ENCODE measurements around the gene ARX.

GRCh38 chrX:25049357-25049756, 33.6 kb upstream of the ARX start:
- TF ChIP-seq ZFP3 (CRISPR knock-in tag; IDR thresholded peaks at IDR 0.05), result no peak
- TF ChIP-seq CREB5 (CRISPR knock-in tag; IDR thresholded peaks at IDR 0.05; ENCODE audit: low read depth), result no peak
